Measurements from ENCODE around the gene IGBP1.

GRCh38 chrX:70134116-70134477 lies 850 bp downstream of the IGBP1 start:
- no peak for TF ChIP-seq CTCF (conservative IDR thresholded peaks at IDR 0.05; ENCODE audit: low read depth, low read length)
- TF ChIP-seq EZH2 (IDR thresholded peaks at IDR 0.05; ENCODE audit: low read length, unreplicated experiment) = no peak
- TF ChIP-seq EZH2phosphoT487 (IDR thresholded peaks at IDR 0.05; ENCODE audit: borderline replicate concordance, low read length) = no peak

All from PC-3 (cell line).